H7 (cell line): Measurements from ENCODE around the gene RDH11. TPM values are rescaled to one million over a fixed set of nuclear protein-coding genes. Genes with fewer than 3 reads are reported as not detected.

Experiments
- DNase-seq: peaks from one replicate; pipeline ENCODE4 v3.0.0; 2012
- H3K27me3 ChIP-seq: 2 replicates; pipeline ENCODE4 v1.6.0; 2011; ENCODE audit warnings: mild to moderate bottlenecking, low read length; ENCODE audit not compliant: control insufficient read depth, insufficient read depth
- H3K36me3 ChIP-seq: replicated peaks from 2 replicates; pipeline ENCODE4 v1.5.1; 2011; ENCODE audit warnings: low read length; ENCODE audit not compliant: control insufficient read depth, insufficient read depth
- H3K4me3 ChIP-seq: 2 replicates; pipeline ENCODE4 v1.5.1; 2011; ENCODE audit warnings: low read depth, mild to moderate bottlenecking, control low read depth, low read length, moderate library complexity; ENCODE audit not compliant: insufficient read depth
- total RNA-seq: library from RNA; depleted of rRNA; stranded (reverse); fragments of >200 nt; shearing (Covaris generic); gene quantifications from 2 replicates; pipeline ENCODE4 v1.2.3, GENCODE V29; 2014; rRNA removed

RDH11 gene, protein sequence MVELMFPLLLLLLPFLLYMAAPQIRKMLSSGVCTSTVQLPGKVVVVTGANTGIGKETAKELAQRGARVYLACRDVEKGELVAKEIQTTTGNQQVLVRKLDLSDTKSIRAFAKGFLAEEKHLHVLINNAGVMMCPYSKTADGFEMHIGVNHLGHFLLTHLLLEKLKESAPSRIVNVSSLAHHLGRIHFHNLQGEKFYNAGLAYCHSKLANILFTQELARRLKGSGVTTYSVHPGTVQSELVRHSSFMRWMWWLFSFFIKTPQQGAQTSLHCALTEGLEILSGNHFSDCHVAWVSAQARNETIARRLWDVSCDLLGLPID
- total RNA-seq, result 116 and 123 TPM in 2 replicates

DNA sequence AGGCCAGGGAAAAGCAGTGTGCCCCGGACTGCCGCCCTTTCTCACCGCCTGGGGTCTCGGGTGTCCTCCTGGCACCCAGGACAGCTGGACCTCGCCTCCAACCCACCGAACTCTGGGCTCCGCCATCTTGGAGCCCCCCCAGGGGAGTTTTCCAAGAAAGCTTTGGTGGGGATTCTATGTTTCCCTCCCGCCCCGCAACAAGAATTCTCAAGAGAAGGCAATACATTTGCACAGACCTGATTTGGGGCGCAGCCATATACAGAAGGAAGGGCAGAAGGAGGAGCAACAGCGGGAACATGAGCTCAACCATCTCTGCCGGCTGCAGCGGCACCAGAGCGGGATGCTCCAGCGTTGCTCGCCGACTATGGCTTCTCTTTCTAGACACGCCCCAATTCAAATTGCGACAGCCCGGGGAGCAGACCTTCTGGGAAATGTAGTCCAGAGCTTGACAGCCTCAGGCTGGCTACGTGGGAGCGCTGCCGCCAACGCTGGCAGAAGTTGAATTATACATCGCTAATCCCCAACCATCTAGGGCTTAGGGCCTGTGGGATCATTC is at the start of gene RDH11:
TSS of gene RDH11 (minus strand) at position 371 of the 556 bp plus-strand sequence. CDS start at position 310, 61 bp downstream.
- peak; percentile 86 for DNase-seq
- peak within 1 kb of the TSS; percentile 97 for H3K4me3 ChIP-seq
- H3K27me3 ChIP-seq, result no peaks in the 10 kb centered on the region
- H3K36me3 ChIP-seq, result peaks cover 28% of the 10 kb centered on the region

DNA sequence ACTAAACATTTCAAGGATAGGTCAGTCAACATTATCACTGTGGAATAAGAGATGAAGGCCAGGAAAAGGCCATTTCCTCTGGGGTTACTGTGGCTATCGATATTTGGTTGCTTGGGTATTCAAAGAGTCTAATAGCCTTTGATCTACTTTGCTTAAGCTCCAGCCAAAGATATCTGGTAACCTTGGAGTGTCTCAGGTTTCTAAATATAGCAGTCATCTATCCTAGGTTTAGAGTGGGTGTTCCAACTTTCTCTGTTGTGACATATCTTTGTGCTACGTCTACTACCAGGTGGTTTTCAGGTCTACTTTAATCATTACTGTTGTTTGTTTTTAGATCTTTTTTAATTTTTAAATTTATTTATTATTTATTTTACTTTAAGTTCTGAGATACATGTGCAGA is 48.5 kb upstream of the RDH11 start:
- H3K4me3 ChIP-seq, result no peak overlapping the region
- DNase-seq, result no peak
- H3K27me3 ChIP-seq, result no peaks in the 10 kb centered on the region
- H3K36me3 ChIP-seq, result peaks cover 2% of the 10 kb centered on the region; the same call in 1 of the 2 replicates

DNA sequence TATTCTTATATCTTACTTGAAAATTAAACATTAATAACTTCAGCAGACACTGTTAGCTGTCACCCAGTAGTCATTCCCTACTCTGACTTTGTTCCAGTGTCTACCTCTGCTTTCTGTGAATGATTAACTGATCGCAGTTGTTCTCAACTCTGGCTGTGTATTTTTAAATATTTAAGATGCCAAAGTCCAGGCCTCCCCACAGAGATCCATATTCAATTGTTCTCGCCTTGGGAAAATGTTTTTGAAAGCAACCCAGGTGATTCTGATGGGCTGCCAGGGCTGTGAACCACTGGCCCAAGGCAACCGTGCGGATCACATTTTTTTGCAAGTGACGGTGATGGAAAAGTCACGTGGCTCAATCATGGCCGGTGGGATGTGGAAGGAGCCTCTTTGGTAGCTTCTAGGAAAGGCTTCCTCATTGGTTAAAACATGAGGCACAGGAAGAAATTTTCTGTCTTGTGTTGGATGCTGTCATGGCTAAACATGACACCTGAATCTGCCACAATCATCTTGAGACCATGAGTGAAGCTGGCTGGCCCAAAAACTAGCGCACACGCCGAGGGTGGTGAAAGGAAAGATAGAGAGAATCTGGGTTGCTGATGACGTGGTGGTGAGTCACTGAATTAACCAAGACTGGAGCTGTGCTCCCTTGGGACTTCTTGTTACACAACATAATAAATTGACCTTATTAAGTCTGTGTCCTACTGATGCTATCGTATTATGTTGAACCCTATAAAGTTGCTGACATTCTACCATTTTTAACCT is 43.4 kb upstream of the RDH11 start:
- no peak for DNase-seq
- Histone ChIP-seq H3K36me3 (no peaks in the 10 kb centered on the region), H3K4me3 (no peak overlapping the region), H3K27me3 (no peaks in the 10 kb centered on the region)

DNA sequence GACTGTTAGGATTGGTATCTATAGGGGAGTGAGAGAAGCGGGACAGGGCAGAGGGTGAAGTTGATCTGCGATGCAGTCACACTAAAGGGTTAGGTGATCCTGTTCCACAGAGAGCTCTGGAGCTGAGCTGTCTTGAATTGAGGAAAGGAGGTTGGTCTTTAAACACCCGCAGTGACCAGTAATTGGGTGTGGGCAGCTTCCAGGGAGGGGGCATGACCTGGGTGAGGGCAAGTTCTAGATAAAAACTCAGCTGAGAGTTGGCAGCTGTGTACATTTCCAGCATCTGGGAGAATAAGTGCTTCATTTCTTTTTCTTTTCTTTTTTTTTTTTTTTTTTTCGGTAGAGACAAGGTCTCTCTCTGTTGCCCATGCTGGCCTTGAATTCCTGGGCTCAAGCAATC is 41.2 kb upstream of the RDH11 start:
- no peaks in the 10 kb centered on the region for H3K36me3 ChIP-seq
- DNase-seq, result no peak
- H3K27me3 ChIP-seq, result no peaks in the 10 kb centered on the region
- H3K4me3 ChIP-seq, result no peak overlapping the region

DNA sequence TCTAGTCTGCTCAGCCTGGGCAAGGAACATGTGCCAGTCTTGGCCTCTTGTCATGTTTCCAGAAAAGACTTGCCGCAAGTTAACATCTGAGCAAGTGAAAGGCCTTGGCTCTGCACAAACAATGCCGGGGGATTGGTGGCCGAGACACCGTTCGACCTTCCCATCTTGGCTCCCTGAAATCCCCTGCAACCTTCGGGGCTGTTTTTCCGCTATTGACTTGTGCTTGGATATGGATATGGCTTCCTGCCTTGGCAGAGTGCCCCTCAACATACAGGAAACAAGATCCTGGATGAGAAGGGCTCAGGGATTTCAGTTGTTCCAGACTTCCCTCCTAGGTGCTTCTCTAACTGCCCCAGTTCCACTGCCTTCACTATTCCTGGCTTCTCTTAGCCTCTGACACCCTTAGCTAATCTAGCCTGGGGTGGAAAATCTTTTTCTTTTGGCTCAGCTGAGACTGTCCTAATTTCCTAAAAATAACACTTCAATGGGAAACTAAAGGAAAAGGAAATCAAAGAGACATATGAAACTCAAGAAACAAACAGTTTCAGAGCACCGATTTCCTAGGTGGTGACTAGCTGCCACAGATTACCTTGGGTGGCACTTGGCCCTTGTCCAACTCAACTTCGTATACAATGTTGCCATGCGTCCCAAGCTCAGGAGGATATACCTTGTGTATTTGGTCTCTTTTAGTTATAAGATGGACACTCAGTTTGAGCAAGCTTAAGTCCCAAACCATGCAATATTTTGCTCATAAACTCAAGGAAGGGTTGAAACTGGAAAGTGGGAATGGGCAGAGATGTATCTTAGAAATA is 40.0 kb upstream of the RDH11 start:
- no peak for DNase-seq
- Histone ChIP-seq H3K36me3 (no peaks in the 10 kb centered on the region), H3K27me3 (no peaks in the 10 kb centered on the region), H3K4me3 (no peak overlapping the region)

DNA sequence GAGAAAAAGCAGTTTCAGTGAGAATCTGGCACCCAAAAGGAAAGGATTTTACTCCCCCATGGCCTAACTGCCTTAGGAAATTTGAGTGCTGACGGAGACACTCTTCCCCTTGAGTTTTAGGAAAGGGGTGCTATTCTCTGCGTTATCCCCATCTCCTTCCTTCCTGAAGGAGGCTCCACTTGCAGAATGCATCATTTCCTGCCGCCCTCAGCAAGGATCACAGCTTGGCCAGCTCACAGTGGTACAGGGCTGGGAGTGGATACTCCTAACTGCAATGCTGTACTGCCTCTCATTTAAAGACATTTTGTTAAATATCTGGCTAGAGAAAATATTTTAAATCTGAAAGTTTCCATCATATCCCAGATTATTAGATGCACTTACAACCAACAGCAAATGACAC is 39.1 kb upstream of the RDH11 start:
- no peaks in the 10 kb centered on the region for H3K36me3 ChIP-seq
- no peaks in the 10 kb centered on the region for H3K27me3 ChIP-seq
- peak; percentile 50 for DNase-seq
- no peak overlapping the region for H3K4me3 ChIP-seq

DNA sequence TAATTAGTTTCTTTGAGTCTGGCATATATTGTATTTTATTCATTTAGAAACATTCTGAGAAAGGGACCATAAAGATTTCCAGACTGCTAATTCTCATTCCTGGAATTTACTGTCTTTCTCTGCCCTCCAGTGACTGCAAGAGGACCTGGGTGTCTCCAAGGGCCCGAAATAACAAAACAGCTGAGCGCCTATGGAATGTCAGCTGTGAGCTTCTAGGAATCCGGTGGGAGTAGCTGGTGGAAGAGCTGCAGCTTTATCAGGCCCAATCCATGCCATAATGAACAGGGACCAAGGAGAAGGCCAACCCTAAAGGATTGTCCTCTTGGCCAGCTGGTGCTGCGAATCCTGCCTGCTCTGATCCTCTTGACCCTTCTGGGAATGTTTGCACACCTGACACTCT is 38.1 kb upstream of the RDH11 start:
- Histone ChIP-seq H3K4me3 (no peak overlapping the region), H3K27me3 (no peaks in the 10 kb centered on the region), H3K36me3 (no peaks in the 10 kb centered on the region)
- DNase-seq, result no peak

DNA sequence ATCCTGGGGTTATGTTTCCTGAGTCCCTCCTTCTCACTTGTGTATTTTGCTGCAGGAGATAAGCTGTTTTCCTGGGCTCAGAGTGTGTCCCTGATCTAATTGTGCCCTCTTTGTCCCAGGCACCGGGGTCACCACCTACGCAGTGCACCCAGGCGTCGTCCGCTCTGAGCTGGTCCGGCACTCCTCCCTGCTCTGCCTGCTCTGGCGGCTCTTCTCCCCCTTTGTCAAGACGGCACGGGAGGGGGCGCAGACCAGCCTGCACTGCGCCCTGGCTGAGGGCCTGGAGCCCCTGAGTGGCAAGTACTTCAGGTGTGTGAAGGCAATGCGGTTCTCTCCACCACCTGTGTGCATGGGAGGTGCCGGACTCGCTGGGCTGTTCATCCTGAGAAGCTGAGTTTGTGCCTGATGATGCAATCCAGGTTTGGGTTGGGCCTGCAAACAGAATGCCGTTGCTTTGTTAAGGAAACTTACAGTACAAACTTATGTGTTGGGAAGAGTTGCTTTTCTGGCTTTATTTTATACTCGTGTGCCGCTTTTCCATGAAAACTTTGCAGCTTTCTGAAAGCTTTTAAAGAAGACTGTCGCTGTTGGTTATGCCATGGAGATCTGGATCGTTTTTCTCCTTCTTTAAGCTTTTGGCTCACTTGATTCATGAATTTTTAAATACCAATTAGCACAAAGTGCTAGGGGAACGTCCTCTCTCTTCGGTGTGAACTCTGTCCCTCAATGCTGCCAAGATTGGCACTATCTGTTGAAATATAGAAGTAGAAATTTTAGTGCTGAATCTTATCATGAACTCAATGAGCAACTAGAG is 33.7 kb upstream of the RDH11 start:
- peak; percentile 80 for DNase-seq
- H3K36me3 ChIP-seq, result no peaks in the 10 kb centered on the region
- no peaks in the 10 kb centered on the region for H3K27me3 ChIP-seq
- H3K4me3 ChIP-seq, result no peak overlapping the region

DNA sequence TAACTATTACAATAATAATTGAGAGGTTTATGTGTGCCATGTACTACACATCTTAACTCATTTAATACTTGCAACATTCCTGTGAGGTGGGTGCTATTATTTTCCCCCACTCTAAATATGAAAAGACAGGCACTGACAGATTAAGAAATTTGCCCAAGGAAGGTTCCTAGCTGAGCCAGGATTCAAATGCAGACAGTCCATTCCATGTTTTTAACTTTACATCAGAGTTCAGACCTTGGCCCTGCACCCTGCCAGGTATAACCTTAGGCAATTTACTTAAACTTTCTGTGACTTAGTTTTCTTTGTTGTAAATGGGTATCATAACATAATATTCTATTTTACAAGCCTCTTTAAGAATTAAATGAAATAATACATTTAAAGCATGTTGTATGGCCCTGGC is 32.7 kb upstream of the RDH11 start:
- no peak for DNase-seq
- no peaks in the 10 kb centered on the region for H3K36me3 ChIP-seq
- no peaks in the 10 kb centered on the region for H3K27me3 ChIP-seq
- no peak overlapping the region for H3K4me3 ChIP-seq

DNA sequence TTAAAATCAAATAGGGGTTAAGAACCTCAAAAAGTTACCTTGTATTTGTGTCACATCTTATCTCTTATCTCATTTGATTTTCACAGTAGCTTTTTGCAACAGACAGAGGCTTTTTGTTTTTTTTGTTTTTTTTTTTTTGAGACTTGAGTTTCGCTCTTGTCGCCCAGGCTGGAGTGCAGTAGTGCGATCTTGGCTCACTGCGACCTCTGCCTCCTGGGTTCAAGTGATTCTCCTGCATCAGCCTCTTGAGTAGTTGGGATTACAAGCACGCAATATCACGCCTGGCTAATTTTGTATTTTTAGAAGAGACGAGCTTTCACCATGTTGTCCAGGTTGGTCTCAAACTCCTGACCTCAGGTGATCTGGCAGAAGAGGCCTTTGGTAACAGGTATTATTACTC is 31.8 kb upstream of the RDH11 start:
- no peak for DNase-seq
- Histone ChIP-seq H3K36me3 (no peaks in the 10 kb centered on the region), H3K4me3 (no peak overlapping the region), H3K27me3 (no peaks in the 10 kb centered on the region)

DNA sequence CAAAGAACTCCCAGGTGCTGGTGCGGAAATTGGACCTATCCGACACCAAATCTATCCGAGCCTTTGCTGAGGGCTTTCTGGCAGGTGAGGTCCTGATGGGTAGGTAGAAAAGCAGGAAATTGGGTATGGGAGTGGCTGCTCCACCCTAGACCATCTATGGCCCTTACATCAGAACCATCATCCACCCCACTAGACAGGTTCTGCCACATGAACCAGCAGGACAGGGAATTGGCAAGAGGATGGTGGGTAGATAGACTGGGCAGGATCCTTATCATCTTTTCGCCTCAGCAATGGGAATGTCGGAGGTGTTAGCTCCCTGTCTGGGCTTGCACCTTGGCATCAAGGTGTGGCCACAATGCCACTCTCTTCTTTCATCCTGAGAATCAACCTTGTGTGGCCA is 29.6 kb upstream of the RDH11 start:
- H3K27me3 ChIP-seq, result no peaks in the 10 kb centered on the region
- no peak overlapping the region for H3K4me3 ChIP-seq
- no peak for DNase-seq
- no peaks in the 10 kb centered on the region for H3K36me3 ChIP-seq

DNA sequence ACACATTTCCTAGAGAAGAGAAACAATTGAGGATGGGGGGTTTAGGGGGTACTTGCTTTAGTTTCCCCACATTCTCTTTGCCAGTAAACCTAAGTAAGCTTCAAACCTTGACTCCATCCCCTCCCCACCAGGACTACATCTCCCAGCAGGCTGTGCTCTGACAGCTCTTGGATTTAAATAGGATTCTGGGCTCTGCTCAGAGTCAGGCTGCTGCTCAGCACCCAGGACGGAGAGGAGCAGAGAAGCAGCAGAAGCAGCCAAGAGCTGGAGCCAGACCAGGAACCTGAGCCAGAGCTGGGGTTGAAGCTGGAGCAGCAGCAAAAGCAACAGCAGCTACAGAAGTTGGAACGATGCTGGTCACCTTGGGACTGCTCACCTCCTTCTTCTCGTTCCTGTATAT is 26.7 kb upstream of the RDH11 start:
- no peak overlapping the region for H3K4me3 ChIP-seq
- no peaks in the 10 kb centered on the region for H3K36me3 ChIP-seq
- DNase-seq, result peak; percentile 53
- H3K27me3 ChIP-seq, result no peaks in the 10 kb centered on the region

DNA sequence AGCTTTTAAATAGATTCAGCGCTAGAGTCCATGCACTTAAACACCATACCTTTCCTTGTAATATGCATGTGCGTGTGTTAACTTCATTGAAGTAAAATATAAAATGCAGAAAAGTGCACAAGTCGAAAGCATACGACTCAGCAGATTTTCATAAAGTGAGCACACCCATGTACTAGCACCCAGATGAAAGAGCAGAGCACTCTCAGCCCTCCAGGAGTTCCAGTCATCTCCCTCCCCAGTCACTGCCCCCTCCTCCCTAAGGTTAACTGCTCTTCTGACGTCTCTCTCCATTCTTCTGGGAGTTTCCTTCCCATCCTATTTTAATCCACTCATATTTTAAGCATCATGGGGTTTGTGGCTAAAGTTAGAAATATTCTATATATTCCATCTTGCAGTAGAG is 26.3 kb upstream of the RDH11 start:
- no peaks in the 10 kb centered on the region for H3K36me3 ChIP-seq
- H3K4me3 ChIP-seq, result no peak overlapping the region
- DNase-seq, result no peak
- H3K27me3 ChIP-seq, result no peaks in the 10 kb centered on the region

DNA sequence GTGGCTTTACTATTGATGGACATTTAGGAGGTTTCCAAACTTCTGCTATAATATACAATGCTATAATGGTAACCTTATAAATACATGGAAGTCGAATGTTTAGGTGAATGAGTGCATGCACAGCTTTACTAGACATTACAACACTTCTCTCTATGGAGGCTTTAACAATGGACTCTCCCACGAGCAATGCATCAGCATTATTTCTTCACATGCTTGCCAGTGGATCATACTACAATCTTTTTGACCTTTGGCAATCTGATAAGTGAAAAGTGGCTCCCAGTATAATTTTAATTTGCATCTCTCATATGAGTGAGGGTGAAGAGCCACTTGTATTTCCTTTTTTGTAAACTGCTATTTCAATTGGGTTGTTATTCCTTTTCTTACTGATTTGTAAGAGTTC is 24.3 kb upstream of the RDH11 start:
- Histone ChIP-seq H3K4me3 (no peak overlapping the region), H3K36me3 (no peaks in the 10 kb centered on the region)
- no peak for DNase-seq

More for the DNA sequence above, 24.3 kb upstream of the RDH11 start:
- H3K27me3 ChIP-seq, result no peaks in the 10 kb centered on the region
